NCI-H748 treated with DMSO at 0.1 percent for 48 hours (cell line): ENCODE data around the gene CAB39L.
"Not testable (repeated sequence)": the region's sequence is repeated elsewhere in the genome, so short reads cannot be mapped to it uniquely, and the experiment has no call there.

ENCODE experiments used
- DNase-seq: peaks from one replicate; lab custom pipeline; 2025; lab: John Stamatoyannopoulos, UW

The CAB39L gene

GRCh38 chr13:49346460-49346859 lies 97.4 kb downstream of the CAB39L start:
- DNase-seq, result no peak

GRCh38 chr13:49343731-49344130 lies 100.1 kb downstream of the CAB39L start:
- no peak for DNase-seq

- no peak for DNase-seq
These were observed 100.6 kb downstream of the CAB39L start for GRCh38 chr13:49343255-49343654.

- DNase-seq, result no peak
These were observed 101.4 kb downstream of the CAB39L start for GRCh38 chr13:49342454-49342853.

DNA sequence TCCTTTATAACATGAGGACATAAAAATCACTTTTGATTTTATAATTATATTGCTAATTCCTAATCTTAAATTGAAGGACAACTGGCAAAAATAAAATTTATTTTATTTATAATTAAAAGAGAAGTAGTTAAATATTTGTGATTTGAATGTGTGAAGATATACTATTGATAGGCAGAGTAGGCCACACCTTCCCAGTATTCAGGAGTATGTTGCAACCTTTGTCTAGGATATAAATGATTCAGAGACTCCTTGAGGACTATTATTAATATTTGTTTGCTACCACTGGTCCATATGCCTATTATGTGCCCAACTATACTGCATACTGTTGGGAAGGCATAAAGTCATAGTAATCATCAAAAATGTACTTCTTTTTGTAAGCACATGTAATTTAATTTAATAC lies 101.9 kb downstream of the CAB39L start:
- no peak for DNase-seq

DNA sequence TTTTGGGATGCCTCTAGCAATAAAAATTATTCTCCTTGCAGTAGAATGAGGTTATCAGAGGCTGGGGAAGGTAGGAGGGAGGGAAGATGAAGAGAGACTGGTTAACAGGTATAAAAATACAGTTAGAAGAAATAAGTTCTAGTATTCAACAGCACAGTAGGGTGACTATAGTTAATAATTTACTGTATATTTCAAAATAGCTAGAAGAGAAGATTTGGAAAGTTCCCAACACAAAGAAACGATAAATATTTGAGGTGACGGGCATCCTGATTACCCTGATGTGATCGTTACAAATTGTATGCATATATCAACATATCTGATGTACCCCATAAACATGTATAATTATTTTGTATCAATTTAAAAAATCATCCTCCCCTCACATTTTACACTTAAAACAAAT lies 102.3 kb downstream of the CAB39L start:
- no peak for DNase-seq

GRCh38 chr13:49340161-49340560 lies 103.7 kb downstream of the CAB39L start:
- DNase-seq, result no peak

- no peak for DNase-seq
These were observed 107.2 kb downstream of the CAB39L start for GRCh38 chr13:49336655-49337054.

GRCh38 chr13:49330546-49330864 lies 113.4 kb downstream of the CAB39L start:
- no peak for DNase-seq

- no peak for DNase-seq
These were observed 113.9 kb downstream of the CAB39L start for GRCh38 chr13:49329831-49330545.

- not testable (repeated sequence) for DNase-seq
These were observed 116.7 kb downstream of the CAB39L start for GRCh38 chr13:49327145-49327544.

DNA sequence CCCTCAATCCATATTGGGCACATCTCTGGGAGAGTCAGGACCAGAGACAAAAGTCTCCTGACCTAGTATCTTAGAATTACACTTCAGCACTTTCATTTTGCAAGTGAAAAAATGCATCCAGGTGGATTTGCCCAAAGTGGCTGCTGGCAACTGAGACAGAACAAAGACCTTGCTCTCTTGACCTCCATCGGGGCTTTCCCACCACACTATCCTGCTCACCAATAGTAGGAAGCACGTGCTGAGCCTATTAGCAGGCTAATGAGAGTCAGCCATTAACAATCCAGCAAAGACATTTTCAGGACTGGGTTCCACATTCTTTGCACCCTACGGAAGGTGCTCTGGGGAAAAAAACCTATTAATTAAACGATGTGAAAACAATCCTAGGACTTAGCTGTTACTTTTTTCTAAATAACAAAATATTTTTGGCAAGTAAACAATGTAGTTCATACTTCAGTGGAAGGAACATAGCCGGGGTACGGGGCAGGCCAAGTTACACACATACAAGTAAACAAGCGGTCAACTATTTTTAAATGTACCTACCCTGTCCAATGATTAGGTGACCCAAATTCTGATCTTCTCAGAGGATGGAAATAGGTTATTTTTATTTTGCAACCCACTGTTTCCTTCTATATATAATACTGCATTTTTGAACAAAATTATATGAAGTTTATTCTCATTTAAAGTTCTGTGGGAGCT lies 117.5 kb downstream of the CAB39L start:
- no peak for DNase-seq

GRCh38 chr13:49323344-49323743 lies 120.5 kb downstream of the CAB39L start:
- no peak for DNase-seq

GRCh38 chr13:49322702-49323101 lies 121.2 kb downstream of the CAB39L start:
- DNase-seq, result no peak

DNA sequence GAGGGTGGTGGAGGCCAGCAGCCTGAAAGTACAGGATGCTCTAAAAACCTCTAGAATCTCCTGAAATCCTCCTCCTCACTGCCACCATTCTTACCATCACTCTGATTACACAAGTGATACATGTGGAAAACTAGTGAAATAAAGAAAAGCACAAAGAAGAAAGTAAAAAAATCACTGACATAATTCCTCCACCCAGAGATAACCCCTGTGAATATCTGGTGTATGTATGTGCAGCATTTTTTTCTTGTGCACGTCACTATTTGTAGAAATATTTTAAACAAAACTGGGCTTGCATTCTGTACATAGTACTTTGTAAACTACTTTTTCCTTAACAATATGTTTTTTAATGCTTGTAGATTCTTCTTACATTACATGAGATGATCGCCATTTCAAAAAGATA lies 122.9 kb downstream of the CAB39L start:
- DNase-seq, result no peak

DNA sequence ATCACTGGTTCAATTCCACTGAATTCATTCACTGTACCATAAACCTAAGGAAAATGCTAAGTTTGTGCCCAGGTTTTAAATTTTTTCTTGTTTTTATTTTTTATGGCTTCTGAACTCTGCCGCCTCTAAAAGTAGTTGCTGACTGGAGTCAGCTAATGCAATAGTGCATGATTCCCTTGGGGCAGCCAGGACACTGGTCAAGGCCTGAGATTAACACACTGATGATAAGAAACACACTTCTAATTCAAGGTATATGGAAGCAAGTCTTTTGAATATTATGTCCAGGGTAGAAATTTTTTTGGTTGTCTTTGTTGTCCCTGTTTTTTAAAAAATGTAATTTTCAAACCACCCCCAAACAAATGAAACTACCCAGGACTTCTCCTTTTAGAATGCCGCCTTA lies 123.9 kb downstream of the CAB39L start:
- no peak for DNase-seq

DNA sequence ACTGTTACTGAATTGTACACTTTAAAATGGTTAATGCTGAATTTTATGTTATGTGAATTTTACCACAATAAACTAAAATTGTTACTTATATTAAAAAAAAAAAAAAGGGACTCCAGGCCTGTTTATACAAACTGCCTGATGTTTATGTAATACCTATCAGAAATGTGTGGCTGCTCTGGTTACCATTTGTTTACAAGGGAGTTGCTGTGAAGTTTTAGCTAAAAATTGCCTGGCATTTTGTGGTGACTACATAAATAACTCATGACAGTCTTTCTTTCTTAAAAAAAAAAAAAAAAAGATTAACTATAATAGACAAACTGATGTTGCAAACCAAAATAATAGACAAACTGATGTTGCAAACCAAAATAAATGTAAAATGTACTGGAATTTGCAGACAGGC lies 124.3 kb downstream of the CAB39L start:
- DNase-seq, result no peak

DNA sequence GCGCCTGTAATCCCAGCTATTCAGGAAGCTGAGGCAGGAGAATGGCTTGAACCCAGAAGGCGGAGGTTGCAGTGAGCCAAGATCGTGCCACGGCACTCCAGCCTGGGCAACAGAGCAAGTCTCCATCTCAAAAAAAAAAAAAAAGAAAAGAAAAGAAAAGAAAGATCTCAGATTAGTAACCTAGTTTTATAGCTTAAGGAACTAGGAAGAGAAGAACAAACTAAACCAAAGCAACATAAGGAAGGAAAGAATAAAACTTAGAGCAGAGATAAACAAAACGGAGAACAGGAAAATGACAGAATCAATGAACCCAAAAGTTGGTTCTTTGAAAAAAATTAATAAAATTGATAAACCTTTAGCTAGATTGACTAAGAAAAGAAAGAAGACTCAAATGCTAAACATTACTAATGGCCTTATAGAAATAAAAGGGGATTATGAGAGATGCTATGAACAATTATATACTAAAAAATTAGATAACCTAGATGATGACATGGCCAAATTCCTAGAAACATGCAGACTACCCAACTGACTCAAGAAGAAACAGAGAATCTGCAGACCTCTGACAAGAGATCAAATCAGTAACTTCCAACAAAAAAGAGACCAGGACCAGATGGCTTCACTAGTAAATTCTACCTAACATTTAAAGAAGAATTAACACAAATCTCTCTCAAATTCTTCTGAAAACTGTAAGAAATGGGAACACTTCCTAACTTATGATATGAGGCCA lies 127.9 kb downstream of the CAB39L start:
- DNase-seq, result no peak

GRCh38 chr13:49315036-49315565 lies 128.8 kb downstream of the CAB39L start:
- no peak for DNase-seq

- DNase-seq, result no peak
These were observed 129.5 kb downstream of the CAB39L start for GRCh38 chr13:49314344-49314882.

DNA sequence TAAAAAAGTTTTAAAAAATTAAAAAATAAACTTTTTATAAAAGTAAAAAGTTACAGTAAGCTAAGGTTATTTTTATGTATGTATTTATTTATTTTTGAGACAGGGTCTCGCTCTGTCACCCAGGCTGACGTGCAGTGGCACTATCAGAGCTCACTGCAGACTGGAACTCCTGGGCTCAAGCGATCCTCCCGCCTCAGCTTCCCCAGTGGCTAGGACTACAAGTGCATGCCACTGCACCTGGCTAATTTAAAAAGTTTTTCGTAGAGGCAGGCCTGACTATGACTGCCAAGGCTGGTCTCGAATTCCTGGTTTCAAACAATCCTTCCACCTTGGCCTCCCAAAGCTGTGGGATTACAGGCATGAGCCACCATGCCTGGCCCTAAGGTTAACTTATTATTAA lies 132.0 kb downstream of the CAB39L start:
- DNase-seq, result no peak

DNA sequence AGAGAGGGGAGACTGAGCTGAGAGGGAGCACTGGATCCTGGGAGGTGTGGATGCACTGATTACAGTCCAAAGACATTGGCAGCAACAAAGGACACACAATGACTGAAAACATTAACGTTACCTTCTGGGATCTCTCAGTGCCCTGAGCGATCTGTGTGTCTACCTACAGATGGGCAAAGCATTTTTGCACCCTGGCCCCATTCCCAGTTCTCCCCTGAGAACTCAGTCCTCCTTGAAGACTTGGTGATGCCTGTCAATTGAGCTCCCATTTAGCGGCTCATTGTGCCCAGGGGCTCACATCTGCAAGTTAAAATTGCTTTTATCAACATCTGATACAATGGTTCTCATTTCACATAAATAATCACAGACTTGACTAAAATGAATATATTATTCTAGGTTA lies 133.6 kb downstream of the CAB39L start:
- DNase-seq, result no peak

DNA sequence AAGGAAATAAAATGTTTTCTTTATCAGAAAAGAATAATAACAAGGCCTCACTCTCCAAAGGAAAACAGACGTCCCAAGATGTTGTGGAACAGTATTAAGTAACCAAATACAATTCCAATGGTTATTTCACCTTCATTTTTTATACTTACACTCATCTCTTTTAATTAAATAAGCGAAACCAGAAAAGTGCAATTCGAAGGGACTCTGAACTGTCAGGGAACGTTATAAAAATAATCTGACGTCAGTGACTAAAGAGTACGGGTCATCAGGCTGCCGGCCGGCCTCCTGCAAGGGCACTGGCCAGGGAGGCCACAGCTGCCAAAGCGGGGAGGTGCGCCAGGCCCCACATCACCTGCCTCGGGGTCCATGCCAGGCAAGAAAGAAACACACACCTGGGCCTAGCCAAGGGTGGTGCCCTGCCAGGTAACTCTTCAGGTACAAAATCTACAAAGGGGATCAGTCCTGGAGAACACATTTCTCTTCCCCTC lies 134.9 kb downstream of the CAB39L start:
- no peak for DNase-seq
